Stimulated activated CD8-positive, alpha-beta memory T cell treated with anti-CD3 and anti-CD28 coated beads, Interleukin-2, amount 100 ng/mL, for 48 hours (primary cell): Measurements from ENCODE around the gene TMEM271.
"Not testable (repeated sequence)": the region's sequence is repeated elsewhere in the genome, so short reads cannot be mapped to it uniquely, and the experiment has no call there.

Source experiments
- DNase-seq, 2 donors: peaks; one replicate each; pipeline ENCODE4 v3.0.0-alpha.2; 2020; ENCODE audit warnings: low read depth in 2 of 2

TMEM271 gene

DNA sequence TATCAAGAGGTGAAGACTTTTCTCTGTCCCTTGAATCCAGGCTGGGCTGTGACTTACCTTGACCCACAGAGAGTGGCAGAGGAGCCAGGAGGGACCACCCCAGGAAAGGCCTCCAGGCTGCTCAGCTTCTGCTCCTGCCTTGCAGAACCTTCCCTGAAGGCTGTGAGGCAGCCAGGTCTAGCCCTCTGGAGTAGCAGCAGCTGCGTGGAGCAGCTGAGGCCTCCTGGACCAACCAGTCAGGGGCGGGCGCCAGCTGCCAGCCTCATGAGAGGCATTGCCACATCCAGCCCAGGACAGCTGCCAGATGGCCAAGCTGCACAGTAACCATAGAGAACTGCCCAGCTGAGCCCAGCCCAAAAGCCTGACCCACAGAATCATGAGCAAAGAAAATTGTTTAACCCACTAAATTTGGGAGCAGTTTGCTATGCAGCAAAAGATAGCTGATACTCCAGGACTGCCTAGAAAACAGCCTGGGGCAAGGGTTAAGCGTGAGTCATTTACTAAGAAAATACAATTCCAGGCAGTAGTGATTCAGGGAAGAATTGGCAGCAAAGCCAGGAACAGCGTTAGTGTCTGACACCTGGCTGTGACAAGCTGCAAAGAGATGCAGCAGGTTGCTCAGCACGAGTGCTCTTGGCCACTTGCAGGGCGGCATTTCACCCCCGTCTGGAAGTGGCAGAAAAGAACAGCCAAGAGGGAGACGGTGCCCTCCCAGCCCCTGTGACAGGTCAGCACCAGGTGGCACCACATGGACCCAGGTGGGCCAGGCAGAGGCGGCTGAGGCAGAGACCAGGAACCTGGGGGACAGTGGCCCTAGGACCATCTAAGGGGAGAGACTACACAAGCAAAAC lies 34.5 kb upstream of the TMEM271 start:
- no peak for DNase-seq

DNA sequence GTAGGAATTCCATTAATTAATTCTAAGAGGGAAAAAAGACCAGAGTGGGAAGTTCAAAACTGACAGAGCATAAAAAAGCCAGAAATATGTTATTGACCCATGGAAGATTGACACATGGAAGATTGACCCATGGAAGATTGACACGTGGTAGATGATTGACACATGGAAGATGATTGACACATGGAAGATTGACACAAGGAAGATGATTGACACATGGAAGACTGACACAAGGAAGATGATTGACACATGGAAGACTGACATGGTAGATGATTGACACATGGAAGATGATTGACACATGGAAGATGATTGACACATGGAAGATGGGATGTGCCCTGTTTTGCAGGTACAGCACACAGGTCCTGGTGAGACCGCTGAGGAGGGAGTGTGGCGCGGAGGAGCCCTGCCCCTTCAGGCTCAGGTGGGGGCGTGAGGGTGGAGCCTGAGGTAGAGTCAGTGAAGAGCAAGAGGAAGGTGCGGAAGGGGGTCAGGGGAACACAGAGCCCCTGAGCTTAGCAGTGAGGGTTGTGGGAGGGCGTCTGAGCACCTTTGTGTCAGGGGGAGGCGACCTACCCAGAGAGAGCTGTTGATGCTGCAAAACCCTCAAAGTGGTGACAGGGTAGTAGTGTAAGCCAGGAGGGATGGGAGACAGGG lies 33.4 kb upstream of the TMEM271 start:
- no peak for DNase-seq

DNA sequence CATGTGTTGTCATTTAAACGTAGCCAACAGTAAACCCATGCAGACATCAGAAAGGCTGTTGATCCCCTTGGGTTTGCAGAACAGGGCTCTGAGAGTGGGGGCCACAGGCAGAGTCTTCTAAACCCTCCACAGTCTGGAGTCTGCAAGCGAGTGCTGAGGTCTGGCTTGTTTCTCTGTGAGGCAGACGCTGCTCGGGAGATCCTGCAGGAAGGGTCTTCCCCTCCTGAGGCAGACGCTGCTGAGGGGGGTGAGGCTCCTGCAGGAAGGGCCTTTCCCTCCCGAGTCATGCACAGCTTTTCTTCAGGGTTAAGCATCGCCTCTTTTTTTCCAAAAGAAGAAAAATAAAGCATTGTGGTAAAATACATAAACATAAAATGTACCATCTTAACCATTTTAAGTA lies 32.1 kb upstream of the TMEM271 start:
- no peak for DNase-seq

- DNase-seq = no peak
These were observed 29.8 kb upstream of the TMEM271 start for GRCh38 chr4:605702-606425.

GRCh38 chr4:604131-604530 lies 28.0 kb upstream of the TMEM271 start:
- DNase-seq = no peak

- peak; percentile 60 to 78 for DNase-seq
These were observed 26.5 kb upstream of the TMEM271 start for GRCh38 chr4:602559-602942.

- no peak for DNase-seq
These were observed 25.8 kb upstream of the TMEM271 start for GRCh38 chr4:601612-602558.

- peak; percentile 23 to 41 for DNase-seq
These were observed 24.9 kb upstream of the TMEM271 start for GRCh38 chr4:600850-601515.

- no peak for DNase-seq
These were observed 24.1 kb upstream of the TMEM271 start for GRCh38 chr4:600166-600565.

DNA sequence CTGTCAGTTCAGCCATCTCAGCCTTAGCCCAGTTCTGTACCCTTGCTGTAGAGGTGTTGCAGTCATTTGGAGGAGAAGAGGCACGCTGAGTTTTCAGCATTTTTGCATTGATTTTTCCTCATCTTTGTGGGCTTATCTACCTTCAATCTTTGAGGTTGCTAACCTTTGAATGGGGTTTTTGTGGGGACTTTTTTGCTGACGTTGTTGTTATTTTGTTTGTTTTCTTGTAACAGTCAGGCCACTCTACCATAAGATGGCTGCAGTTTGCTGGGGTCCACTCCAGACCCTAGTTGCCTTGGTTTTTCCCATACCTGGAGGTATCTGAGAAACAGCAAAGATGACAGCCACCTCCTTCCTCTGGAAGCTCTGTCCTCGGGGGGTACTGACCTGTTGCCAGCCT lies 22.8 kb upstream of the TMEM271 start:
- DNase-seq = no peak

- no peak for DNase-seq
These were observed 16.9 kb upstream of the TMEM271 start for GRCh38 chr4:592825-593520.

GRCh38 chr4:592178-592577 lies 16.1 kb upstream of the TMEM271 start:
- not testable (repeated sequence) for DNase-seq

DNA sequence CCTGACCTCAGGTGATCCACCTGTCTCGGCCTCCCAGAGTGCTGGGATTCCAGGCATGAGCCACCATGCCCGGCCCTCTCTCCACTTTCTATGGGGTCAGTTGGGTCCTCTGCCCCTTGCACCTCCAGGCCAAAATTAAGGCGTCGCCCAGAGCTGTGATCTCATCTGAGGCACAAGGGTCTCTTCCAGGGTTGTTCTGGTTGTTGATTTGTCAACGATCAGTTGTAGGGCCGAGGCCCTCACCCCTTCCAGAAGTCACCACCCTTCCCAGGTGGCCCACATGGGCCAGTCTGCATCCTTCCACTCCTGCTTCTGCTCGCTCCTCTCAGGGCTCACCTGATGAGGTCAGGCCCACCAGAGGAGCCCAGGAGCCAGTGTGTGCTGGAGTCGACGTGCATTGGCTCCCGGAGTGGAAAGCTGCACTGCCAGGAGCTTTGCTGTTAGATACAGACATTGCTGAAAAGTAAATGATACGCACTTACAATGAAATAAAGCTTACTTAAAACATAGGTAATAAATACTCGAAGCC lies 14.3 kb upstream of the TMEM271 start:
- no peak for DNase-seq

- DNase-seq = no peak
These were observed 13.3 kb upstream of the TMEM271 start for GRCh38 chr4:589219-589963.

DNA sequence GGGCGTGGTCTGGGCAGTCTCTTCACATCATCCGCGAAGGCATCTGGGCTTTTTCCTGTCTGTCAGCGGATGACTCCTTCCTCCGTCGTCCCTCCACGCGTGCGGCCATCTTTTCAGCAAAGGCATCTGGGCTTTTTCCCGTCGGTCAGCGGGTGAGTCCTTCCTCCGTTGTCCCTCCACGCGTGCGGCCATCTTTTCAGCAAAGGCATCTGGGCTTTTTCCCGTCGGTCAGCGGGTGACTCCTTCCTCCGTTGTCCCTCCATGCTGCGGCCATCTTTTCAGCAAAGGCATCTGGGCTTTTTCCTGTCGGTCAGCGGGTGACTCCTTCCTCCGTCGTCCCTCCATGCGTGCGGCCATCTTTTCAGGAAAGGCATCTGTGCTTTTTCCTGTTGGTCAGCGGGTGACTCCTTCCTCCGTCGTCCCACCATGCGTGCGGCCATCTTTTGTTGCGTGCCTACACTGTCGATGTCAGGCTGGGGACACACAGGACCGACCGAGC lies 12.3 kb upstream of the TMEM271 start:
- DNase-seq = no peak

- DNase-seq = no peak
These were observed 11.7 kb upstream of the TMEM271 start for GRCh38 chr4:587671-588350.

GRCh38 chr4:583820-584219 lies 7.7 kb upstream of the TMEM271 start:
- no peak for DNase-seq

GRCh38 chr4:581753-582361 lies 5.8 kb upstream of the TMEM271 start:
- DNase-seq = no peak
